ENCODE measurements around the gene HMGXB4.
"Not testable (repeated sequence)": the region's sequence is repeated elsewhere in the genome, so short reads cannot be mapped to it uniquely, and the experiment has no call there.

Gene HMGXB4, protein sequence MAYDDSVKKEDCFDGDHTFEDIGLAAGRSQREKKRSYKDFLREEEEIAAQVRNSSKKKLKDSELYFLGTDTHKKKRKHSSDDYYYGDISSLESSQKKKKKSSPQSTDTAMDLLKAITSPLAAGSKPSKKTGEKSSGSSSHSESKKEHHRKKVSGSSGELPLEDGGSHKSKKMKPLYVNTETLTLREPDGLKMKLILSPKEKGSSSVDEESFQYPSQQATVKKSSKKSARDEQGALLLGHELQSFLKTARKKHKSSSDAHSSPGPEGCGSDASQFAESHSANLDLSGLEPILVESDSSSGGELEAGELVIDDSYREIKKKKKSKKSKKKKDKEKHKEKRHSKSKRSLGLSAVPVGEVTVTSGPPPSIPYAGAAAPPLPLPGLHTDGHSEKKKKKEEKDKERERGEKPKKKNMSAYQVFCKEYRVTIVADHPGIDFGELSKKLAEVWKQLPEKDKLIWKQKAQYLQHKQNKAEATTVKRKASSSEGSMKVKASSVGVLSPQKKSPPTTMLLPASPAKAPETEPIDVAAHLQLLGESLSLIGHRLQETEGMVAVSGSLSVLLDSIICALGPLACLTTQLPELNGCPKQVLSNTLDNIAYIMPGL

GRCh38 chr22:35257321-35258190, at the start of gene HMGXB4:
Gene HMGXB4, plus strand, starts transcription at chr22:35257493. Its CDS starts 4,898 bp downstream, at chr22:35262391.
- DNase-seq = peak; percentile 87

DNA sequence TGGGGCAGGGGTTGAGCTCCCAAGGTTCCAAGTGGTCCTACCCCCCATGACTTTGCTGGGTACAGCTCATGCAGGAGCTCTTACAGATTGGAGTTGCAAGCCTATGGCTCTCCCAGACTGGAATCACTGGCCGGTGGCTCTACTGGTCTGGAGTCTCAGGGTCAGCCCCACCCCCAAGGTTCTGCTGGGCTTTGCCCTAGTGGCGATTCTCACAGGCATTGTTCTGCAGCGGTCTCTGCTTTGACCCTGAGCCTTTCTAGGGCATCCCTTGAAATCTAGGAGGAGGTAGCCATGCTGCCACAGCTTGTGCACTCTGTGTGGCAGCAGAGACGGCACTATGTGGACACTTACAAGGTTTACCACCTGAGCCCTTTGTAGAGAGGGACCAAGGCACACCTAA, 49.3 kb upstream of the HMGXB4 start:
- DNase-seq = no peak

DNA sequence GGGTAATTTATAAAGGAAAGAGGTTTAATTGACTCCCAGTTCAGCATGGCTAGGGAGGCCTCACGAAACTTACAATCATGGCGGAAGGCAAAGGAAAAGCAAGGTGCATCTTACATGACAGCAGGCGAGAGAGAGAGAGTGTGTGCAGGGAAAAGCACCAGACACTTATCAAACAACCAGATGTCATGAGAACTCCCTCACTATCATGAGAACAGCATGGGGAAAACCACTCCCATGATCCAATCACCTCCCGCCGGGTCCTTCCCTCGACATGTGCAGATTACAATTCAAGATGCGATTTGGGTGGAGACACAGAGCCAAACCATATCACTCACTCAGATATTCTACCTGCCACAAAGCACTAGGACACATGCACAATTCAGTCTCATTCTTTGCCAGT, 48.1 kb upstream of the HMGXB4 start:
- no peak for DNase-seq

- DNase-seq = no peak
Observed at GRCh38 chr22:35212009-35212408, 45.3 kb upstream of the HMGXB4 start.

GRCh38 chr22:35212996-35213395, 44.3 kb upstream of the HMGXB4 start:
- DNase-seq = no peak

DNA sequence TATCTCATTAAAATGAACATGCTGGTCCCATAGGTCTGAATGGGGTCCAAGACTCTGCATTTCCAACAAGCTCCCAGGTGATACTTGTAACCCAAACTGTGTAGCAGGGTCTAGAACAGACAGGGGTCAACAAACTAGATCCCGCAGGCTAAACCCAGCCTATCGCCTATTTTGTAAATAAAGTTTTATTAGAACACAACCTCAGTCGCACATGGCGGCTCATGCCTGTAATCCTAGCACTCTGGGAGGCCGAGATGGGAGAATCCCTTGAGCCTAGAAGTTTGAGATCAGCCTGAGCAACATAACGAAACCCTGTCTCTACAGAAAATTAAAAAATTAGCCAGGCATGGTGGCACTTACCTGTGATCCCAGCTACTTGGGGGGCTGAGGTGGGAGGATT, 42.3 kb upstream of the HMGXB4 start:
- no peak for DNase-seq

DNA sequence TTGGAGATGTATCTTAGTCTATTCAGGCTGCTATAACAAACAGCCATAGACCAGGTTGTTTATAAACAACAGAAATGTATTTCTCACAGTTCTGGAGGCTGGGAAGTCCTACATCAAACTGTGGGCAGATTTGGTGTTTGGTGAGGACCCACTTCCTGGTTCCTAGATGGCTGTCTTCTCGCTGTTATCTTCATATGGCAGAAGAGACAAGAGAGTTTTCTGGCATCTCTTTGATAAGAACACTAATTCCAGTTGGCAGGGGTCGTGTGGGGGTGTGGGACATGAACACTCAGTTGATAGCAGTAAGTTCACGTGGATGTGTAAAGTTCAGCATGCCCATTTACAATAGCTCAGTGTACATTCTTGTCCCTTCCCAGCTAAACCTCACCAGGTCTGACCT, 41.3 kb upstream of the HMGXB4 start:
- DNase-seq = no peak

GRCh38 chr22:35217527-35217926, 39.8 kb upstream of the HMGXB4 start:
- no peak for DNase-seq

- DNase-seq = no peak
Observed at GRCh38 chr22:35218079-35218478, 39.2 kb upstream of the HMGXB4 start.

GRCh38 chr22:35219012-35219411, 38.3 kb upstream of the HMGXB4 start:
- no peak for DNase-seq

GRCh38 chr22:35220221-35220620, 37.1 kb upstream of the HMGXB4 start:
- no peak for DNase-seq

DNA sequence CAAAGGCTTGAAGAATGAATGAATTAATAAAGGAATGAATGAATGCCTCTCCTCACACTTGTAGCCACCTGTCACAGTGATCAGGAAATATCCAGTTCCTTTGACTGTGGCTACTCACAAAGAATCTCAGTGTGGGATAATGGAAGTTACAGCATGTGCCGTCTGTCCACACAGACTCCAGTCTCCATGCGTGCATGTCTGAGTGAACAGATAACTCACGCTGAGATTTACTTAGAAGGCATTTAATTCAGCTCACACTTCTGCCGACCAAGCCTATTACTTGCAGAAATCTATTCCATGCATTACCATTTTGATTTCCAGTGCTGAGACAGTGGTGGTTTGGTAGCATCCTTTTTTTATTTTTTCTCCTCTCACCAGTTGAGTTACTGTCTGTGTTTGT, 32.3 kb upstream of the HMGXB4 start:
- DNase-seq = no peak

DNA sequence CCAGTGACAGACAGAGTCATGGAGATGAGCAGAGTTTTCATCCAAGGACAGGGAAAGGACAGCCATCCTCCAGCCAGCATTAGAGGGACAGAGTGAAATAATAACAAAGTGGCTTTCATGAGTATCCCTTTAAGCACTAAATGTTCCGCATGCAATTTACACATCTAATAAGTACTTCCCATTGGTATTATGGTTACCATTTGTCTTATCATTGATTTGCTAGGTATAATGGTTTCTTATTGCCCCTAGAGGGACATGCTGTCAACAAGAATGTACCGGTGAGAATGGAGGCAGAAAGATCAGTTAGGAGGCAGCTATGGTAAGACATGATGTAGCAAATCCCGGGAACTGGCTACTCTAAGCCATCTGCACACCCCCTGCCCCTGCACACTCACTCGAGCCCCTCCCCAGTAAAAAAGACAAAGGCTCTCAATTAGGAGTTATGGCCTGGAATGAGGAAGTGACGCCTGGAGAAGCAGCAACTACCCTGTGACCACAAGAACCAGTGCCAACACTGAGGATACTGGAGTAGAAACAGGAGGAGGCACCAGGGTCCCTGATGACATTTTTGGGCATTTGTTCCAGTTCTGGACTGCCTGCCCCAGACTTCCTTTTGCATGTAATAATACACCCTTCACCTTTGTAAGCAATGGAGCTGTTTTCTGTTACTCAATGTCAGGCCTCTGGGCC, 30.2 kb upstream of the HMGXB4 start:
- DNase-seq = no peak

GRCh38 chr22:35229865-35230264, 27.4 kb upstream of the HMGXB4 start:
- no peak for DNase-seq

- DNase-seq = no peak
Observed at GRCh38 chr22:35230417-35230816, 26.9 kb upstream of the HMGXB4 start.

DNA sequence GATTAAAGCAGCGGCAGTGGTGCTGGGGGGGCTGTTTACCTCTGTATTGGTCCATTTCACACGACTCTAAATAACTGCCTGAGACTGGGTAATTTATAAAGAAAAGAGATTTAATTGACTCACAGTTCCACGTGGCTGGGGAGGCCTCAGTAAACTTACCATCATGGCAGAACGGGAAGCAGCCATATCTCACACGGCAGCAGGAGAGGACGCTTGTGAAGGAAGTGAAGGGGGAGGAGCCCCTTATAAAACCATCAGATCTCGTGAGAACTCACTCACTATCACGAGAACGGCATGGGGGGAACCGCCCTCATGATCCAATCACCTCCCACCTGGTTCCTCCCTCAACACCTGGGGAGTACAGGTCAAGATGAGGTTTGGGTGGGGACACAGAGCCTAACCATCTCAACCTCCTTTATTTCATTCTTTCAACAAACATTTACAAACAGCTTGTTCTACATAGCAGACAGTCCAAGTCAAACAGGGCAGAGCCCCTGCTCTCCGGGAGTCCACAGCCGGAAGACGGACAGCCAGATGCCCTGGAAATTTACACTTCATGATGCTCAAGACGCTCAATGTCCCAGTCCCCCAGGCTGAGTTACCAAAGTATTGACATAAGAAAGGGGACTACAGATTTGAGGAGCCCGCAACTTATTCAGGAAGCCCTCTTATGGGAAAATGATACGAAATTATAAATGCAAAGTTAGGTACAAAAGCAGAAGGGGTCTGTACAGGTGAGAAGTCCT, 26.3 kb upstream of the HMGXB4 start:
- peak; percentile 45 for DNase-seq

- peak; percentile 72 for DNase-seq
Observed at GRCh38 chr22:35231585-35232084, 25.7 kb upstream of the HMGXB4 start.

DNA sequence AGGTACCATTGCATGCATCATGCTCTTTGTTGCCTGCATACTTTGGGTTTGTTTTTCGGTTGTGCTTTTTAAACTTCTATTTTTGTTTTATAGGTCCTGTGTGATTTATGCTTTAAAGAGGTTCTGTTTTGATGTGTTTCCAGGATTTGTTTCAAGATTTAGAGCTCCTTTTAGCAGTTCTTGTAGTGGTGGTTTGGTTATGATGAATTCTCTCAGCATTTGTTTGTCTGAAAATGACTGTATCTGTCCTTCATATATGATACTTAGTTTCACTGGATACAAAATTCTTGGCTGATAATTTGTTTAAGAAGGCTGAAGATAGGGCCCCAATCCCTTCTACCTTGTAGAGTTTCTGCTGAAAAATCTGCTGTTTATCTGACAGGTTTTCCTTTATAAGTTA, 18.5 kb upstream of the HMGXB4 start:
- not testable (repeated sequence) for DNase-seq

DNA sequence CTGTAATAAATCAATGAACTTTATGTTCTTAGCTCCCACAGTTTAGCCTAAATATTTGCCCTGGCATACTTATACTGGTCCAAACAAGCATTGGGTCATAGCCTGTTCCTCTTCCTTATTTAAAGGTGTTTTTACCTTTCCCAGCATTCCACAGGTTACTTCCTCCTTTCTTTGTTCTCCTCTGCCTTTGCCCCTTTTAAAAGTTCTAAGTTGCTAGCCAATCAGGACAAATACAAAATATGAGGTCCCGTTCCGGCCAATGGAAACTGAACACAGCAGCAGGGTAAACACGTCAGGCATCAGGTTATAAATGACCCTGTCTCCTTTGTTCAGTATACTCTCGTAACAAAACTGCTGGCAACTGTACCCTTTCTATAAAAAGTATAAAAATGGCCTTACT, 12.8 kb upstream of the HMGXB4 start:
- not testable (repeated sequence) for DNase-seq

DNA sequence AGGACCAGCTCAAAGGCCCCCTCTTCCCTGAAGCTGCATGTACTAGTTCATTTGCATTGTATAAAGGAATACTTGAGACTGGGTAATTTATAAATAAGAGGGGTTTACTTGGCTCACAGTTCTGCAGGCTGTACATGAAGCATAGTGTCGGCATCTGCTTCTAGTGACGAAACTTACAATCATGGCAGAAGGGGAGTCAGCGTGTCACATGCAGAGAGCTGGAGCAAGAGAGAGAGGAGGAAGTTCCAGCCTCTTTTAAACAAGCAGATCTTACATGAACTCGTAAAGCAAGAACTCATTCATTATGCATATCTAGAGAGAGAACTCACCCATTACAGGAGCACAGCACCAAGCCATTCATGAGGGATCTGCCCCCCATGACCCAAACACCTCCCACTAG, 7.1 kb upstream of the HMGXB4 start:
- no peak for DNase-seq

DNA sequence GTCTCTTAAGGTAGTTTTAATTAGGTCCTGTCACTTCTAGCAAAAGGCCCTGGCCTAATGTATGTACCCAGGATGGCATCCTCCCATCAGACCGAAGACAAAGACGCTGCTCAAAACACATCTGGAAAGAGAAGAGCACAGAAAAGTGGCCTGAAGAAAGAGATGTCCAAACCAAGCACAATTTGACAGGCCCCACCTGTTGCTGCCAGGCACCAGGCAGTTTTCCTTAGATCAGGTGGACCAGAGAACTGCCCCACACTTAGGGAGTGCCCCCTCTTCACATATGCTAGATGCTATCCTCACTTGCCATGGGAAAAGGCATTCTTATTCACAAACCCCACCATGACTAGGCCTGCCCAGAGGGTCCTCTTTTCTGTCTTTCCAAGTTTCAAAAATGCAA, 3.3 kb upstream of the HMGXB4 start:
- DNase-seq = no peak

- DNase-seq = no peak
Observed at GRCh38 chr22:35257002-35257320, 332 bp upstream of the HMGXB4 start.

Measured in NCI-H1092 (cell line).